Lower lobe of right lung (tissue), 2 donors: ENCODE measurements around the gene PFN4. TPM values are rescaled to one million over a fixed set of nuclear protein-coding genes. Genes with fewer than 3 reads are reported as not detected.

ENCODE experiments used
- ATAC-seq, 2 donors: fragments of 200-7000 bp; cut with Tn5 transposase; one replicate each; pipeline ENCODE4 v1.9.1; 2020 to 2022; ENCODE audit warnings: mild to moderate bottlenecking in 2 of 2, moderate library complexity in 2 of 2
- DNase-seq: peaks from one replicate; pipeline ENCODE4 v3.0.0-alpha.2; 2020
- H3K27ac ChIP-seq: fragments of 200-600 bp; one replicate; pipeline ENCODE4 v1.8.0; 2022
- H3K27me3 ChIP-seq: fragments of 200-600 bp; one replicate; pipeline ENCODE4 v1.8.0; 2022; ENCODE audit warnings: low read depth
- H3K36me3 ChIP-seq: fragments of 200-600 bp; one replicate; pipeline ENCODE4 v1.8.0; 2022; ENCODE audit warnings: mild to moderate bottlenecking
- H3K4me1 ChIP-seq: fragments of 200-600 bp; one replicate; pipeline ENCODE4 v1.8.0; 2022
- H3K4me3 ChIP-seq: fragments of 200-600 bp; one replicate; pipeline ENCODE4 v1.8.0; 2022; ENCODE audit warnings: mild to moderate bottlenecking
- H3K9me3 ChIP-seq: fragments of 200-600 bp; one replicate; pipeline ENCODE4 v1.8.0; 2022
- CTCF ChIP-seq: fragments of 200-600 bp; IDR thresholded peaks from one replicate; pipeline ENCODE4 v1.8.0; 2022; ENCODE audit warnings: antibody characterized with exemption, mild to moderate bottlenecking
- intact Hi-C: fragments of 100-400 bp; cut with DNase I; formaldehyde crosslinking; loops from one replicate; pipeline ENCODE4 v1.11.0; 2022
- total RNA-seq: library from RNA; stranded (reverse); fragmentation: NEBNext Ultra II Directional; extraction: Animal tissue kit (Norgen Biotek cat#: 25700); gene quantifications from one replicate; pipeline ENCODE4 v1.2.1, GENCODE V29; 2021
- donor health status: DM: no; HTN: yes; CAD: no; lungs with severe emphysema.

Gene PFN4
- total RNA-seq, 1 donor from 2014 or later: 1.7 TPM

GRCh38 chr2:24076849-24077534, 46.1 kb downstream of the PFN4 start:
- peak overlapping the region; percentile 96 for H3K4me3 ChIP-seq
- intact Hi-C loops: no loop called here
- H3K27me3 ChIP-seq: no peaks in the 10 kb centered on the region
- no peak for TF ChIP-seq CTCF
- peaks cover 35% of the 10 kb centered on the region for H3K4me1 ChIP-seq
- ATAC-seq (peak; percentile 2 to 20), DNase-seq (no peak)
- H3K27ac ChIP-seq: peak overlapping the region; percentile 93
- H3K9me3 ChIP-seq: no peaks in the 10 kb centered on the region
- H3K36me3 ChIP-seq: peaks cover 56% of the 10 kb centered on the region

DNA sequence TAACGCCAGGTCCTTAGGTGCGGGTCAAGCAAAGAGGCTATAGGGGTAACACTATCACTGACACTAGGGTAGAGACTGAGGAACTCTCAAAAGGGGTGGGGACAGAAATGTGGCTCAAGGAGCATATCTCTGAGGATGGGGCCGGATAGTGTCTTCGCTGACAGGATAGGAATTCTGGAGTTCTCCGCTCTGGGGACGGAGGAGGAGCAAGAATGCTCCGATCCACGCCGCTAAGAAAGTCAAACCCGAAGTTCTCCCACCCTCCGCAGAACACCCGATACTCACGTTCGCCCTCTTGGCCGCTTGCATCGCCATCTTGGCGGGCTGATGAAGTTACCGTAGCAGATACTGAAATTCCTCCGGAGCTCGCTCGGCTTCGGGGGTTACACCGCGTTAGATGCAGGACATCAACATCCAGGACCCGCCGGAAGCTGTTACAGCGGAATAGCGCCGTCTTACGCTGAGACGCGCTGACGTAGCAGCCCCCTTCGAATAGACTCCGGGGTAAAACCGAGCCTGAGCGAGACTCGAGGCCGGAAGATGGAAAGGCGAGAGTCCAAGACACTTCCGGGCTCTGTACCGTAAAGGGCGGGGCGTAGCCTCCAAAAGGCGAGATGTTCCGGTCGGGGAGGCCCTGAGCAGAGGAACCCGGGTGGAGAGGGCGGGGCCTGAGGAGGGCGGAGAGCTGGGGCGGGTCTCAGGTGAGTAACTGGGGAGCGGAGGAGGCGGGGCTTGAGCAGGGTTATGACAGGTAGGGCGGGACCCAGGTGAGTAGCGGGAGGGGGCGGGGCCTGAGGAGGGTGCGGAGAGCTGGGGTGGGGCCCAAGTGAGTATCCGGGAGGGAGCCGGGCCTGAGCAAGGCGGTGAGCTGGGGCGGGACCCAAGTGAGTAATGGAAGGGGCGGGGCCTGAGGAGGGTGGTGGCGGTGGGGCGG, 47.0 kb downstream of the PFN4 start, which contains the start of gene SF3B6:
Gene SF3B6 (minus strand): TSS at position 412 of the 934 bp plus-strand sequence. CDS start 97 bp downstream, at position 315.
- DNase-seq (peak; percentile 100), ATAC-seq (peak; percentile 93 to 96)
- intact Hi-C loops: no loop called here
- no peak for TF ChIP-seq CTCF
- peaks cover 56% of the 10 kb centered on the region for H3K36me3 ChIP-seq
- no peaks in the 10 kb centered on the region for H3K27me3 ChIP-seq
- H3K9me3 ChIP-seq: no peaks in the 10 kb centered on the region
- peaks cover 27% of the 10 kb centered on the region for H3K4me1 ChIP-seq
- peak within 1 kb of the TSS; percentile 96 for H3K4me3 ChIP-seq
- peak within 1 kb of the TSS; percentile 93 for H3K27ac ChIP-seq

GRCh38 chr2:24075259-24075658, 47.9 kb downstream of the PFN4 start:
- peak overlapping the region; percentile 93 for H3K27ac ChIP-seq
- peaks cover 56% of the 10 kb centered on the region for H3K36me3 ChIP-seq
- intact Hi-C loops: no loop called here

GRCh38 chr2:24073816-24074215, 49.3 kb downstream of the PFN4 start:
- ATAC-seq (no peak), DNase-seq (no peak)
- Histone ChIP-seq H3K27me3 (no peaks in the 10 kb centered on the region), H3K36me3 (peaks cover 58% of the 10 kb centered on the region), H3K4me3 (no peak overlapping the region), H3K4me1 (peaks cover 25% of the 10 kb centered on the region), H3K9me3 (no peaks in the 10 kb centered on the region), H3K27ac (no peak overlapping the region)
- intact Hi-C loops: no loop called here
- no peak for TF ChIP-seq CTCF

More at GRCh38 chr2:24075259-24075658, 47.9 kb downstream of the PFN4 start:
- TF ChIP-seq CTCF: no peak
- Histone ChIP-seq H3K9me3 (no peaks in the 10 kb centered on the region), H3K4me1 (peaks cover 25% of the 10 kb centered on the region), H3K4me3 (peak overlapping the region; percentile 96), H3K27me3 (no peaks in the 10 kb centered on the region)
- DNase-seq (no peak), ATAC-seq (no peak)

DNA sequence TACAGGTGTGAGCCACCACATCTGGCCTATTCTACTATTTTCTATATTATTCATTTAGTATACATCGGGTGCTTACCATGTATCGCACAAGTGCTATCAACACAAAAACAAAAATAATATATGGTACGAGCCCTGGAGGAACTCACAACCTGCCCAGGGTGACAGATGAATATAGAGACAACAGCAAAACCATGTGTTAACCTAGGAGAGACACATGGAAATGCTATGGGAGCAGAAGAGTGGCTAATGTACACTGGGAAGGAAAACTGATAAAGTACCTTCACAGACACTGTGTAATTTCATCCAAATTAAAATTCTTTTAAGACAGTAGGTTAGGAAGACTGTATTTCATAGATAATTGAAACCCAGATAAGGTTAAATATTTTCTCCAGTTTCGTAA, 50.9 kb downstream of the PFN4 start:
- Histone ChIP-seq H3K4me3 (no peak overlapping the region), H3K27ac (no peak overlapping the region), H3K27me3 (no peaks in the 10 kb centered on the region), H3K4me1 (peaks cover 15% of the 10 kb centered on the region), H3K36me3 (peaks cover 69% of the 10 kb centered on the region), H3K9me3 (no peaks in the 10 kb centered on the region)
- DNase-seq (no peak), ATAC-seq (no peak)
- intact Hi-C loops: no loop called here
- TF ChIP-seq CTCF: no peak
